Thyroid gland (tissue), 4 donors: Measurements from ENCODE around the gene ARHGAP4. TPM values are rescaled to one million over a fixed set of nuclear protein-coding genes. Genes with fewer than 3 reads are reported as not detected.

ENCODE experiments used
- DNase-seq, 2 donors: peaks; one replicate each; pipeline ENCODE4 v3.0.0-alpha.2; 2019
- H3K27ac ChIP-seq, 3 donors: fragments of 200-600 bp; sonication (generic); 1 replicate in 2 of 3; 2 replicates in 1 of 3; pipeline ENCODE4 v1.5.1; 2016 to 2019; ENCODE audit warnings: mild to moderate bottlenecking in 1 of 3, moderate library complexity in 1 of 3
- H3K27me3 ChIP-seq: fragments of 200-600 bp; sonication (generic); one replicate; pipeline ENCODE4 v1.5.1; 2019
- H3K36me3 ChIP-seq, 2 donors: fragments of 200-600 bp; sonication (generic); one replicate each; pipeline ENCODE4 v1.5.1; 2016 to 2019
- H3K4me1 ChIP-seq, 2 donors: fragments of 200-600 bp; sonication (generic); one replicate each; pipeline ENCODE4 v1.5.1; 2017 to 2019
- H3K4me3 ChIP-seq, 3 donors: fragments of 200-600 bp; sonication (generic); replicated peaks in 1 of 3; 1 replicate in 2 of 3; 2 replicates in 1 of 3; pipeline ENCODE4 v1.5.1; 2016; ENCODE audit warnings: mild to moderate bottlenecking in 1 of 3
- H3K9me3 ChIP-seq: fragments of 200-600 bp; sonication (generic); one replicate; pipeline ENCODE4 v1.5.1; 2017
- POLR2A ChIP-seq, 2 donors: fragments of 450-650 bp; IDR thresholded peaks; one replicate each; pipeline ENCODE4 v1.6.1; 2017; ENCODE audit warnings: antibody characterized with exemption in 2 of 2, mild to moderate bottlenecking in 2 of 2, moderate library complexity in 1 of 2
- WGBS, 2 donors: methylation state at CpG; one replicate each; pipeline ENCODE4 v1.1.5; 2017; 5-methylcytosine and 5-hydroxymethylcytosine counted together
- intact Hi-C: fragments of 100-400 bp; cut with DNase I; formaldehyde crosslinking; loops from one replicate; pipeline ENCODE4 v1.15.1; 2023
- total RNA-seq, 4 donors: library from RNA; depleted of rRNA; stranded (reverse); fragments of >200 nt; gene quantifications; one replicate each; pipeline ENCODE4 v1.2.3, GENCODE V29; 2016
- TF ChIP-seq, protein P1 (sequence below), 6 experiments: fragments of 200-600 bp in 3 of 6; fragments of 450-650 bp in 3 of 6; sonication (generic) in 3 of 6; IDR thresholded peaks; one replicate each; pipeline ENCODE4 v1.5.1; 2016 to 2019; ENCODE audit warnings: antibody characterized with exemption in 6 of 6, mild to moderate bottlenecking in 2 of 6, inconsistent platforms in 1 of 6, moderate library complexity in 1 of 6

Gene ARHGAP4
- total RNA-seq, 4 donors from 2014 or later, result 6.5 to 37.0 (median 12.2) TPM

DNA sequence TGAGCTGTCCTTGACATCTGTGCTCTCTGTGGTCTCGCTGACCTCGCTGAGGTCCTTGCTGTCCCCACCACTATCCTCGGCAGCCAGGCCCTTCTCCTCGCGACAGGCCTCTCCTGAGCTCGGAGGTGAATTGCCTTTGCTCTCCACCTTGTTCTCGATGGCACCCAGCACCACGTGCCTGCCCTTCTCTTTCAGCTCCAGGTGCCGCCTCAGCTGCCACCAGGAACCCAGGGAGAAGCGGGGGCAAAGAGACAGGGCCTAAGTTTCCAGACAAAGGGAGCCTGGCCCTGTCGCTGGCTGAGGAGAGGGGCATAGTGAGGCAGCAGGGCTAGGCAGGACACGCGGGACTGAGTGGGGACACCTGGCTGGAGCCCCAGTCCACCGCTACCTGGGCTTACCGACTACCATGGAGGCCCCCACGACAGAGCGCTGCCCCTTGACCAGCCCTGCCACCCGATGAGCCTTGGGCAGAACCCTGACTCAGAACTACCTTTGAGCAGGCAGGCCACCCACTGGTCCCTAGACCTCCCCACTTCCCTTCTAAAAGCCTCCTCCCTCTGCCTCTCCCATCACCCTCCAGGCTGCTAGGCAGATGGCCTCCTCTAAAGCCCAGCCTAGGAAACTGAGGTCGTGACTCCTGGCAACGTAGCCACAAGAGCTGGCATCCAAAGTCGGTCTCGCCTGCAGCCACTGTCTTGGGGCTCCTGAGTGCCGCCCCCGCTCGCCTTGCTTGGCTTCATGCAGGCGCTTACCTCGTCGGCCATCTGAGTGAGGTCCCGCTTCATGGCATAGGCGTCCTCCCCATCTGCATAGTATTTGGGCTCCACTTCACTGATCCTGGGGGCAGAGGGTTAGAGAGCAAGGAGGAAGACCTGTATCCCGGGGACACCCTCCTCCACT lies 4.2 kb upstream of the ARHGAP4 start:
- no peak for DNase-seq
- WGBS, 2 donors, result 93% methylated on average over 14 of the region's 31 CpGs; no CpG with 5 or more reads in 1 of the 2 donors
- H3K36me3 ChIP-seq, result peaks cover 0 to 5% of the 10 kb centered on the region in 2 donors
- intact Hi-C loops, result loop anchor here (10.0 kb wide), 1 partner anchor 55 kb away; no protein-coding TSS in a partner anchor
- no peak overlapping the region for H3K27ac ChIP-seq
- no peak for TF ChIP-seq POLR2A (IDR thresholded peaks at IDR 0.05)
- TF ChIP-seq, protein P1, sequence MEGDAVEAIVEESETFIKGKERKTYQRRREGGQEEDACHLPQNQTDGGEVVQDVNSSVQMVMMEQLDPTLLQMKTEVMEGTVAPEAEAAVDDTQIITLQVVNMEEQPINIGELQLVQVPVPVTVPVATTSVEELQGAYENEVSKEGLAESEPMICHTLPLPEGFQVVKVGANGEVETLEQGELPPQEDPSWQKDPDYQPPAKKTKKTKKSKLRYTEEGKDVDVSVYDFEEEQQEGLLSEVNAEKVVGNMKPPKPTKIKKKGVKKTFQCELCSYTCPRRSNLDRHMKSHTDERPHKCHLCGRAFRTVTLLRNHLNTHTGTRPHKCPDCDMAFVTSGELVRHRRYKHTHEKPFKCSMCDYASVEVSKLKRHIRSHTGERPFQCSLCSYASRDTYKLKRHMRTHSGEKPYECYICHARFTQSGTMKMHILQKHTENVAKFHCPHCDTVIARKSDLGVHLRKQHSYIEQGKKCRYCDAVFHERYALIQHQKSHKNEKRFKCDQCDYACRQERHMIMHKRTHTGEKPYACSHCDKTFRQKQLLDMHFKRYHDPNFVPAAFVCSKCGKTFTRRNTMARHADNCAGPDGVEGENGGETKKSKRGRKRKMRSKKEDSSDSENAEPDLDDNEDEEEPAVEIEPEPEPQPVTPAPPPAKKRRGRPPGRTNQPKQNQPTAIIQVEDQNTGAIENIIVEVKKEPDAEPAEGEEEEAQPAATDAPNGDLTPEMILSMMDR (IDR thresholded peaks at IDR 0.05), result no peak
- H3K4me1 ChIP-seq, result peaks cover 4 to 26% of the 10 kb centered on the region in 2 donors
- no peaks in the 10 kb centered on the region for H3K9me3 ChIP-seq
- H3K4me3 ChIP-seq, result no peak overlapping the region
- no peaks in the 10 kb centered on the region for H3K27me3 ChIP-seq

DNA sequence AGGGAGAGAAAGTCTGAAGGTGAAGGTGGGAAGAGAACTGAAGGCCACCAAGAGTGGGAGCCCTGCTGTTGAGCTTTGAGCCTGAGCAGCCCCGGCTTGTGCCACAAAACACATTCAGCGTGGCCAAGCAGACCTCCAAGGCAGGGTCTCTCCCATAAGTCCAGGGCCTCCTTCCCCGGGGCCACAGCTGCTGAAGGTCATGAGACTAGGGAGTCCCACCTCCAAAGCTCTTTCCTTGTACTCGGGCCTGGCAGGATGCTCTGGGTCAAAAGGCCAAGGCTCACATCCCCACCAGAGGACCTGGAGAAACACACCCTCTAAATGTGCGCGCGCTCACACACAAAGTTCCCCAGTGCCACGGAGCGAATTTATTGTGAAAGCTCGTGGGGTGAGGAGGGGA lies 3.5 kb upstream of the ARHGAP4 start:
- no peak overlapping the region for H3K4me3 ChIP-seq
- TF ChIP-seq POLR2A (IDR thresholded peaks at IDR 0.05), result no peak
- TF ChIP-seq, protein P1 (IDR thresholded peaks at IDR 0.05), result no peak
- WGBS, 2 donors, result 85% methylated on average over 4 of the region's 10 CpGs; no CpG with 5 or more reads in 1 of the 2 donors
- H3K27me3 ChIP-seq, result no peaks in the 10 kb centered on the region
- H3K27ac ChIP-seq, result no peak overlapping the region
- intact Hi-C loops, result no loop called here
- no peaks in the 10 kb centered on the region for H3K9me3 ChIP-seq
- peaks cover 4 to 26% of the 10 kb centered on the region in 2 donors for H3K4me1 ChIP-seq
- H3K36me3 ChIP-seq, result peaks cover 0 to 5% of the 10 kb centered on the region in 2 donors
- DNase-seq, result no peak

DNA sequence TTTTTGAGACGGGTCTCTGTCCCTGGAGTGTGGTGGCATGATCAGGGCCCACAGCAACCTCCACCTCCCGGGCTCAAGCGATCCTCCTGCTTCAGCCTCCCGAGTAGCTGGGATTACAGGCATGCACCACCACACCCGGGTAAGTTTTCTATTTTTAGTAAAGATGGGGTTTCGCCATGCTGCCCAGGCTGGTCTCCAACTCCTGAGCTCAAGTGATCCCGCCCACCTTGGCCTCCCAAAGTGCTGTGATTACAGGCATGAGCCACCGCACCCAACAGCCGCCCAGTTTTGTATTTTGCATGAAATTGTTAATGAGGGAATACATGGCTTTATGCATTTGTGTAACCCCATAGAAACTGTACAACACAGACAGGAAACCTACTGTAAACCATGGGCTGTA lies 2.8 kb upstream of the ARHGAP4 start:
- H3K4me3 ChIP-seq, result no peak overlapping the region
- no peak for DNase-seq
- TF ChIP-seq, protein P1 (IDR thresholded peaks at IDR 0.05), result no peak
- TF ChIP-seq POLR2A (IDR thresholded peaks at IDR 0.05), result no peak
- intact Hi-C loops, result no loop called here
- no peaks in the 10 kb centered on the region for H3K27me3 ChIP-seq
- WGBS, 2 donors, result 44 to 72% methylated on average over 4 to 6 of the region's 9 CpGs
- H3K9me3 ChIP-seq, result no peaks in the 10 kb centered on the region
- H3K27ac ChIP-seq, result no peak overlapping the region
- H3K4me1 ChIP-seq, result peaks cover 4 to 21% of the 10 kb centered on the region in 2 donors
- H3K36me3 ChIP-seq, result peaks cover 0 to 5% of the 10 kb centered on the region in 2 donors

DNA sequence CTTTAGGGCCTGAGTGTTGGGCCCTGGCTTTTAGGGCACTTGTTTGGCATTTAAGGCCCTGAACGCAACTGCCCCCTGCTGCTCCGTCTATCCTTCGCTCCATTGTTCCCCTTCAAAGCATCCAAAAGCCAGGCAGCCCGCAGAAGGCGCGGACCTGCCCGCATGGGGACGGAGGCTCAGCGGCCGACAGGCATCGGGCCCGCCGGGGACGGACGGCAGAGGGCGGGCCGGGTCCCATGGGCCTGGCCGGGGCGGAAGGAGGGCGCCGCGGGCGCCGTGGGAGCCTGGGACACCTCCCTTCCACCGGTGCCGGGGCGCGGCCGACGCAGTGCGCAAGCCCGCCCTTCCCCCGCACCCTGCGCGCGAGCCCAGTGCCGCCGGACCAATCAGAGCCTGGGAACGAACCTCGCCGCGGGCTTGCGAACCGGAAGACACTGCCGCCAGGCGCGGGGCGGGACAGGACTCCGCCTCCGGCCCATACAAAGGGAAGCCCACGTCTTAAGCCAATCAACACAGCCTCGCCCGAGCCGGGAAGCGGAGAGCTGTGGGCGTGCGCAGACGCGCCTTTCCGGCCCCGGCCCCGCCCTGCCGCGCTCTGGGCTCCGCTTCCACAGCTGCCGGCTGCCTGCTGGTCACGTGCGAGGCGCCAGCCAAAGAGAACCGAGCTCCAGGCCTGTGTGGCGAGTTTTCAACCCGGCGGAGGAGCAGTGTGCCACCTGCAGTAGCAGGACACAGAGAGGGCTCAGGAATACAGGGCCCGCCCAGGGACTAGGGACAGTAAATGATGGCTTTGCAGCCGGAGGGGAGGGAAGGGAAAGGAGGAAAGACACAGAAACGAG lies 2.1 kb upstream of the ARHGAP4 start:
- 0 to 12% methylated on average over 3 to 6 of the region's 76 CpGs for WGBS, 2 donors
- TF ChIP-seq, protein P1 (IDR thresholded peaks at IDR 0.05), result peak in 2 of 6 experiments; percentile 10 to 12
- TF ChIP-seq POLR2A (IDR thresholded peaks at IDR 0.05), result peak; percentile 33 to 76
- Histone ChIP-seq H3K27me3 (no peaks in the 10 kb centered on the region), H3K36me3 (peaks cover 0 to 5% of the 10 kb centered on the region in 2 donors), H3K27ac (peak overlapping the region; percentile 71 to 83 (median 76)), H3K4me3 (peak overlapping the region; percentile 18 to 49 (median 20)), H3K4me1 (peaks cover 4 to 20% of the 10 kb centered on the region in 2 donors), H3K9me3 (no peaks in the 10 kb centered on the region)
- intact Hi-C loops, result no loop called here
- DNase-seq, result peak; percentile 94 to 95
